HCT116 (cell line): ENCODE data around the gene RAB4A.

ENCODE experiments used
- ELF1 ChIP-seq: IDR thresholded peaks from 2 replicates; pipeline ENCODE4 v1.6.1; 2012; ENCODE audit warnings: low read depth, borderline replicate concordance
- EZH2 ChIP-seq: fragments of 200-600 bp; sonication (generic); IDR thresholded peaks from 2 replicates; pipeline ENCODE4 v1.6.1; 2017; ENCODE audit warnings: antibody characterized with exemption, mixed run types
- EZH2phosphoT487 ChIP-seq: fragments of 200-600 bp; IDR thresholded peaks from 2 replicates; pipeline ENCODE4 v1.6.1; 2018; ENCODE audit warnings: antibody characterized with exemption, borderline replicate concordance
- JUND ChIP-seq: IDR thresholded peaks from 2 replicates; pipeline ENCODE4 v1.6.1; 2012
- POLR2A ChIP-seq: IDR thresholded peaks from 2 replicates; pipeline ENCODE4 v1.7.0; 2011; ENCODE audit warnings: borderline replicate concordance; ENCODE audit not compliant: insufficient read depth, insufficient read length; ENCODE audit errors: extremely low read depth
- SIN3A ChIP-seq: IDR thresholded peaks from 2 replicates; pipeline ENCODE4 v1.6.1; 2012; ENCODE audit warnings: low read depth
- TCF7L2 ChIP-seq: IDR thresholded peaks from 2 replicates; pipeline ENCODE4 v1.7.0; 2011; ENCODE audit warnings: borderline replicate concordance, inconsistent platforms; ENCODE audit not compliant: insufficient read depth, insufficient read length; ENCODE audit errors: extremely low read depth
- TF ChIP-seq, protein P1 (sequence below), 3 experiments: fragments of 200-600 bp in 1 of 3; sonication (generic) in 1 of 3; IDR thresholded peaks in 2 of 3; conservative IDR thresholded peaks in 1 of 3; 2 replicates each; pipeline ENCODE4 v1.5.1; 2012 to 2017; ENCODE audit warnings: low read depth in 2 of 3, low read length in 2 of 3, antibody characterized with exemption in 1 of 3, borderline replicate concordance in 1 of 3, control low read depth in 1 of 3, mild to moderate bottlenecking in 1 of 3, mixed read lengths in 1 of 3, mixed run types in 1 of 3, moderate library complexity in 1 of 3; ENCODE audit not compliant: insufficient read depth in 1 of 3
- TF ChIP-seq, protein P2 (sequence below): IDR thresholded peaks from 2 replicates; pipeline ENCODE4 v1.6.1; 2012

DNA sequence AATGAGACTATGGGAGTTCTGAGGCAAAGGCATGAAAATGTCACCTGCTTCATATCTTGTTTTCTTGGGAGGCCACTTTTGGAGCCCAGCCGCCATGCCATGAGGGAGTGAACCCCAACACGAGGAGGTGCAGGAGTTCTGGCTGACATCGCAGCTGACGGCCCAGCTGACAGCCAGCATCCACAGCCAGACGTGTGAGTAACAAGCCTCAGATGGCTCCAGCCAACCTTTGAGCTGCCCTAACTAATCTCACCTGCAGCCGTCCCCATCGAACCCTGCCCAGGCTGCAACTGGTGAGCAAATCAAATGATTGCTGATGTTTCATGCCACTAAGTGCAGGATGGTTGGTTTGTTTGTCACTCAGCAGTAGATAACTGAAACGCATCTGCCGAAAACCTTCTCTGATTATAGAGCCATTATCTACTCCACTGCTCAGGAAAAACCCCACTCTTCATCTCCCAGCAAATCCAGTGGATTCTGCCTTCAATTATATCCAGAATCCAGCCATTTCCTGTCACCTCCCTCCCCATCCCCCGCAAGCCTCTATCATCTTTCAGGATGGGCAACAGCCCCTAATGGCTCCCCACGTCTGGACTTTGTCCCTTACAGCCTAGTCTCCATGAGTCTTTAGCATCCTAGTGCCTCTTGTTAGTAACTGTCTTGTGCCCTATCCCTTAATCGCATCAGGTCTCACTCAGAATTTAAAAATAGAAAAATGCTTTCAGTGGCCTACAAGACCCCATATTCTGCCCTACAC lies 18.5 kb upstream of the RAB4A start:
- TF ChIP-seq SIN3A (no peak), EZH2phosphoT487 (no peak), EZH2 (no peak), POLR2A (no peak), ELF1 (no peak), TCF7L2 (no peak), JUND (no peak)
- TF ChIP-seq, protein P1, sequence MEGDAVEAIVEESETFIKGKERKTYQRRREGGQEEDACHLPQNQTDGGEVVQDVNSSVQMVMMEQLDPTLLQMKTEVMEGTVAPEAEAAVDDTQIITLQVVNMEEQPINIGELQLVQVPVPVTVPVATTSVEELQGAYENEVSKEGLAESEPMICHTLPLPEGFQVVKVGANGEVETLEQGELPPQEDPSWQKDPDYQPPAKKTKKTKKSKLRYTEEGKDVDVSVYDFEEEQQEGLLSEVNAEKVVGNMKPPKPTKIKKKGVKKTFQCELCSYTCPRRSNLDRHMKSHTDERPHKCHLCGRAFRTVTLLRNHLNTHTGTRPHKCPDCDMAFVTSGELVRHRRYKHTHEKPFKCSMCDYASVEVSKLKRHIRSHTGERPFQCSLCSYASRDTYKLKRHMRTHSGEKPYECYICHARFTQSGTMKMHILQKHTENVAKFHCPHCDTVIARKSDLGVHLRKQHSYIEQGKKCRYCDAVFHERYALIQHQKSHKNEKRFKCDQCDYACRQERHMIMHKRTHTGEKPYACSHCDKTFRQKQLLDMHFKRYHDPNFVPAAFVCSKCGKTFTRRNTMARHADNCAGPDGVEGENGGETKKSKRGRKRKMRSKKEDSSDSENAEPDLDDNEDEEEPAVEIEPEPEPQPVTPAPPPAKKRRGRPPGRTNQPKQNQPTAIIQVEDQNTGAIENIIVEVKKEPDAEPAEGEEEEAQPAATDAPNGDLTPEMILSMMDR (IDR thresholded peaks at IDR 0.05 in 2 of 3, conservative IDR thresholded peaks at IDR 0.05 in 1 of 3; ENCODE audit: borderline replicate concordance in 1 of 3, insufficient read depth in 1 of 3, low read depth in 2 of 3, low read length in 2 of 3): no peak
- TF ChIP-seq, protein P2, sequence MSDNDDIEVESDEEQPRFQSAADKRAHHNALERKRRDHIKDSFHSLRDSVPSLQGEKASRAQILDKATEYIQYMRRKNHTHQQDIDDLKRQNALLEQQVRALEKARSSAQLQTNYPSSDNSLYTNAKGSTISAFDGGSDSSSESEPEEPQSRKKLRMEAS: no peak
